ENCODE measurements around the gene TAX1BP3.

Gene TAX1BP3

GRCh38 chr17:3622977-3623594, 45.3 kb downstream of the TAX1BP3 start:
- DNase-seq: no peak

GRCh38 chr17:3621146-3621720, 47.1 kb downstream of the TAX1BP3 start:
- DNase-seq: no peak

- DNase-seq: no peak
These were observed 53.1 kb downstream of the TAX1BP3 start for GRCh38 chr17:3615160-3615870.

- no peak for DNase-seq
These were observed 55.3 kb downstream of the TAX1BP3 start for GRCh38 chr17:3613124-3613523.
